Smooth muscle cell (in vitro differentiated cells): ENCODE measurements around the gene RPL4. TPM values are rescaled to one million over a fixed set of nuclear protein-coding genes. Genes with fewer than 3 reads are reported as not detected.

Source experiments
- DNase-seq: peaks from one replicate; lab custom pipeline; 2025; ENCODE audit not compliant: unreplicated experiment; lab: John Stamatoyannopoulos, UW
- H2AFZ ChIP-seq: fragments of 200-600 bp; sonication (generic); 2 replicates; pipeline ENCODE4 v1.6.0; 2016; ENCODE audit warnings: antibody characterized with exemption, low read depth, mild to moderate bottlenecking
- H3F3A ChIP-seq: fragments of 200-600 bp; sonication (generic); 2 replicates; pipeline ENCODE4 v1.6.0; 2017; ENCODE audit warnings: antibody characterized with exemption, low read depth
- H3K27ac ChIP-seq: fragments of 200-600 bp; sonication (generic); 2 replicates; pipeline ENCODE4 v1.5.1; 2016; ENCODE audit warnings: low read depth, mild to moderate bottlenecking
- H3K27me3 ChIP-seq: fragments of 200-600 bp; sonication (generic); 2 replicates; pipeline ENCODE4 v1.6.1; 2016; ENCODE audit warnings: low read depth, mild to moderate bottlenecking
- H3K36me3 ChIP-seq: fragments of 200-600 bp; sonication (generic); 2 replicates; pipeline ENCODE4 v1.5.1; 2016; ENCODE audit warnings: low read depth
- H3K4me1 ChIP-seq: fragments of 200-600 bp; sonication (generic); 2 replicates; pipeline ENCODE4 v1.5.1; 2016; ENCODE audit warnings: low read depth
- H3K4me2 ChIP-seq: fragments of 200-600 bp; sonication (generic); 2 replicates; pipeline ENCODE4 v1.6.0; 2016; ENCODE audit warnings: mild to moderate bottlenecking
- H3K4me3 ChIP-seq: fragments of 200-600 bp; sonication (generic); 2 replicates; pipeline ENCODE4 v1.5.1; 2016; ENCODE audit warnings: mild to moderate bottlenecking
- H3K79me2 ChIP-seq: fragments of 200-600 bp; sonication (generic); 2 replicates; pipeline ENCODE4 v1.6.0; 2016; ENCODE audit warnings: low read depth, mild to moderate bottlenecking
- H3K9ac ChIP-seq: fragments of 200-600 bp; sonication (generic); 2 replicates; pipeline ENCODE4 v1.6.0; 2016; ENCODE audit warnings: low read depth
- H3K9me3 ChIP-seq: fragments of 200-600 bp; sonication (generic); replicated peaks from 2 replicates; pipeline ENCODE4 v1.5.1; 2016; ENCODE audit warnings: low read depth
- H4K20me1 ChIP-seq: fragments of 200-600 bp; sonication (generic); 2 replicates; pipeline ENCODE4 v1.6.0; 2016; ENCODE audit warnings: low read depth
- CTCF ChIP-seq: fragments of 200-600 bp; sonication (generic); IDR thresholded peaks from 2 replicates; pipeline ENCODE4 v1.5.1; 2017; ENCODE audit warnings: borderline replicate concordance, mild to moderate bottlenecking, antibody characterized with exemption; ENCODE audit not compliant: insufficient read depth, poor library complexity, severe bottlenecking
- WGBS: methylation state at CpG from one replicate; pipeline ENCODE4 v1.1.7; 2016; ENCODE audit warnings: low lambda C conversion rate; 5-methylcytosine and 5-hydroxymethylcytosine counted together
- polyA plus RNA-seq: library from polyadenylated mRNA; unstranded; fragments of >200 nt; fragmentation: Nextera tagmentation; extraction: Ambion mirVana; gene quantifications from 2 replicates; pipeline ENCODE4 v1.2.1, GENCODE V29; 2016
- total RNA-seq: library from RNA; depleted of rRNA; stranded (reverse); fragments of >200 nt; gene quantifications from 2 replicates; pipeline ENCODE4 v1.2.3, GENCODE V29; 2014

The RPL4 gene
- total and polyA plus RNA-seq, 2 experiments from 2014 or later: 732 to 3,841 TPM

- Histone ChIP-seq H3K27ac (no peak overlapping the region), H3K4me3 (no peak overlapping the region), H4K20me1 (no peaks in the 10 kb centered on the region), H3K79me2 (no peaks in the 10 kb centered on the region), H3K9me3 (no peaks in the 10 kb centered on the region), H3F3A (no peaks in the 10 kb centered on the region), H3K9ac (no peak overlapping the region), H3K36me3 (peaks cover 8% of the 10 kb centered on the region), H3K4me2 (no peak overlapping the region), H3K4me1 (no peaks in the 10 kb centered on the region), H3K27me3 (no peaks in the 10 kb centered on the region), H2AFZ (no peak overlapping the region)
- DNase-seq: no peak
- TF ChIP-seq CTCF: no peak
- 93% methylated on average over 9 of the region's 9 CpGs for WGBS
Observed at GRCh38 chr15:66535056-66535455, 30.4 kb upstream of the RPL4 start.

GRCh38 chr15:66524838-66525237, 20.2 kb upstream of the RPL4 start:
- H3K4me2 ChIP-seq: no peak overlapping the region
- H3K9ac ChIP-seq: no peak overlapping the region
- H4K20me1 ChIP-seq: no peaks in the 10 kb centered on the region
- WGBS: 97% methylated on average over 4 of the region's 4 CpGs
- H3K4me3 ChIP-seq: no peak overlapping the region
- H3F3A ChIP-seq: no peaks in the 10 kb centered on the region
- no peaks in the 10 kb centered on the region for H3K36me3 ChIP-seq
- no peak overlapping the region for H2AFZ ChIP-seq
- H3K79me2 ChIP-seq: no peaks in the 10 kb centered on the region
- H3K9me3 ChIP-seq: no peaks in the 10 kb centered on the region
- no peaks in the 10 kb centered on the region for H3K4me1 ChIP-seq
- TF ChIP-seq CTCF: no peak
- no peak for DNase-seq
- no peak overlapping the region for H3K27ac ChIP-seq
- H3K27me3 ChIP-seq: no peaks in the 10 kb centered on the region

- H3K36me3 ChIP-seq: no peaks in the 10 kb centered on the region
- TF ChIP-seq CTCF: no peak
- no peak overlapping the region for H3K27ac ChIP-seq
- DNase-seq: no peak
- no peaks in the 10 kb centered on the region for H3K4me1 ChIP-seq
- no peak overlapping the region for H2AFZ ChIP-seq
- H3K9ac ChIP-seq: no peak overlapping the region
- H3K27me3 ChIP-seq: no peaks in the 10 kb centered on the region
- no peaks in the 10 kb centered on the region for H3K9me3 ChIP-seq
- H4K20me1 ChIP-seq: no peaks in the 10 kb centered on the region
- H3K4me3 ChIP-seq: no peak overlapping the region
- 94% methylated on average over 3 of the region's 3 CpGs for WGBS
- no peak overlapping the region for H3K4me2 ChIP-seq
- no peaks in the 10 kb centered on the region for H3K79me2 ChIP-seq
- no peaks in the 10 kb centered on the region for H3F3A ChIP-seq
Observed at GRCh38 chr15:66523926-66524325, 19.3 kb upstream of the RPL4 start.

GRCh38 chr15:66515901-66516322, 11.3 kb upstream of the RPL4 start:
- no peaks in the 10 kb centered on the region for H4K20me1 ChIP-seq
- 98% methylated on average over 2 of the region's 2 CpGs for whole genome bisulfite sequencing

More at GRCh38 chr15:66515901-66516322, 11.3 kb upstream of the RPL4 start:
- Histone ChIP-seq H3F3A (no peaks in the 10 kb centered on the region), H3K9ac (no peak overlapping the region), H3K79me2 (no peaks in the 10 kb centered on the region), H3K9me3 (no peaks in the 10 kb centered on the region), H3K27me3 (no peaks in the 10 kb centered on the region), H3K4me3 (no peak overlapping the region), H3K4me1 (no peaks in the 10 kb centered on the region), H3K36me3 (no peaks in the 10 kb centered on the region), H2AFZ (no peak overlapping the region), H3K27ac (no peak overlapping the region), H3K4me2 (no peak overlapping the region)
- DNase-seq: no peak
- no peak for TF ChIP-seq CTCF
